Smooth muscle cell (in vitro differentiated cells): Measurements from ENCODE around the gene CT45A9. TPM values are rescaled to one million over a fixed set of nuclear protein-coding genes. Genes with fewer than 3 reads are reported as not detected.
"Not testable (repeated sequence)": the region's sequence is repeated elsewhere in the genome, so short reads cannot be mapped to it uniquely, and the experiment has no call there.

Source experiments
- DNase-seq: peaks from one replicate; lab custom pipeline; 2025; ENCODE audit not compliant: unreplicated experiment; lab: John Stamatoyannopoulos, UW
- H2AFZ ChIP-seq: fragments of 200-600 bp; sonication (generic); 2 replicates; pipeline ENCODE4 v1.6.0; 2016; ENCODE audit warnings: antibody characterized with exemption, low read depth, mild to moderate bottlenecking
- H3F3A ChIP-seq: fragments of 200-600 bp; sonication (generic); 2 replicates; pipeline ENCODE4 v1.6.0; 2017; ENCODE audit warnings: antibody characterized with exemption, low read depth
- H3K27ac ChIP-seq: fragments of 200-600 bp; sonication (generic); 2 replicates; pipeline ENCODE4 v1.5.1; 2016; ENCODE audit warnings: low read depth, mild to moderate bottlenecking
- H3K27me3 ChIP-seq: fragments of 200-600 bp; sonication (generic); 2 replicates; pipeline ENCODE4 v1.6.1; 2016; ENCODE audit warnings: low read depth, mild to moderate bottlenecking
- H3K36me3 ChIP-seq: fragments of 200-600 bp; sonication (generic); 2 replicates; pipeline ENCODE4 v1.5.1; 2016; ENCODE audit warnings: low read depth
- H3K4me1 ChIP-seq: fragments of 200-600 bp; sonication (generic); 2 replicates; pipeline ENCODE4 v1.5.1; 2016; ENCODE audit warnings: low read depth
- H3K4me2 ChIP-seq: fragments of 200-600 bp; sonication (generic); 2 replicates; pipeline ENCODE4 v1.6.0; 2016; ENCODE audit warnings: mild to moderate bottlenecking
- H3K4me3 ChIP-seq: fragments of 200-600 bp; sonication (generic); 2 replicates; pipeline ENCODE4 v1.5.1; 2016; ENCODE audit warnings: mild to moderate bottlenecking
- H3K79me2 ChIP-seq: fragments of 200-600 bp; sonication (generic); 2 replicates; pipeline ENCODE4 v1.6.0; 2016; ENCODE audit warnings: low read depth, mild to moderate bottlenecking
- H3K9ac ChIP-seq: fragments of 200-600 bp; sonication (generic); 2 replicates; pipeline ENCODE4 v1.6.0; 2016; ENCODE audit warnings: low read depth
- H3K9me3 ChIP-seq: fragments of 200-600 bp; sonication (generic); replicated peaks from 2 replicates; pipeline ENCODE4 v1.5.1; 2016; ENCODE audit warnings: low read depth
- H4K20me1 ChIP-seq: fragments of 200-600 bp; sonication (generic); 2 replicates; pipeline ENCODE4 v1.6.0; 2016; ENCODE audit warnings: low read depth
- CTCF ChIP-seq: fragments of 200-600 bp; sonication (generic); IDR thresholded peaks from 2 replicates; pipeline ENCODE4 v1.5.1; 2017; ENCODE audit warnings: borderline replicate concordance, mild to moderate bottlenecking, antibody characterized with exemption; ENCODE audit not compliant: insufficient read depth, poor library complexity, severe bottlenecking
- WGBS: methylation state at CpG from one replicate; pipeline ENCODE4 v1.1.7; 2016; ENCODE audit warnings: low lambda C conversion rate; 5-methylcytosine and 5-hydroxymethylcytosine counted together
- polyA plus RNA-seq: library from polyadenylated mRNA; unstranded; fragments of >200 nt; fragmentation: Nextera tagmentation; extraction: Ambion mirVana; gene quantifications from 2 replicates; pipeline ENCODE4 v1.2.1, GENCODE V29; 2016
- total RNA-seq: library from RNA; depleted of rRNA; stranded (reverse); fragments of >200 nt; gene quantifications from 2 replicates; pipeline ENCODE4 v1.2.3, GENCODE V29; 2014

Gene CT45A9
- total and polyA plus RNA-seq, 2 experiments from 2014 or later = not detected

GRCh38 chrX:135892781-135893180 lies 21.2 kb upstream of the CT45A9 start:
- no peaks in the 10 kb centered on the region for H4K20me1 ChIP-seq
- H3K27me3 ChIP-seq = no peaks in the 10 kb centered on the region
- no peaks in the 10 kb centered on the region for H3K79me2 ChIP-seq
- H3K36me3 ChIP-seq = no peaks in the 10 kb centered on the region
- H3F3A ChIP-seq = no peaks in the 10 kb centered on the region
- no peak for DNase-seq
- no peak for TF ChIP-seq CTCF
- 85% methylated on average over 11 of the region's 11 CpGs for WGBS
- H3K27ac ChIP-seq = no peak overlapping the region
- H3K4me1 ChIP-seq = no peaks in the 10 kb centered on the region
- no peak overlapping the region for H2AFZ ChIP-seq
- H3K9me3 ChIP-seq = no peaks in the 10 kb centered on the region
- H3K4me3 ChIP-seq = no peak overlapping the region
- H3K4me2 ChIP-seq = no peak overlapping the region
- H3K9ac ChIP-seq = no peak overlapping the region

GRCh38 chrX:135890087-135890585 lies 18.5 kb upstream of the CT45A9 start:
- Histone ChIP-seq H3K27me3 (no peaks in the 10 kb centered on the region), H3K27ac (no peak overlapping the region), H3K9ac (no peak overlapping the region), H3F3A (no peaks in the 10 kb centered on the region), H3K4me2 (no peak overlapping the region), H4K20me1 (no peaks in the 10 kb centered on the region), H3K4me3 (no peak overlapping the region), H3K9me3 (no peaks in the 10 kb centered on the region), H2AFZ (no peak overlapping the region), H3K4me1 (no peaks in the 10 kb centered on the region), H3K36me3 (no peaks in the 10 kb centered on the region), H3K79me2 (no peaks in the 10 kb centered on the region)
- WGBS = 87% methylated on average over 14 of the region's 14 CpGs
- no peak for TF ChIP-seq CTCF
- no peak for DNase-seq

GRCh38 chrX:135888976-135889375 lies 17.4 kb upstream of the CT45A9 start:
- H3K27ac ChIP-seq, H4K20me1 ChIP-seq, H2AFZ ChIP-seq, H3F3A ChIP-seq, H3K9me3 ChIP-seq, H3K9ac ChIP-seq, H3K4me3 ChIP-seq, H3K27me3 ChIP-seq, H3K4me2 ChIP-seq, H3K36me3 ChIP-seq, H3K79me2 ChIP-seq, DNase-seq, H3K4me1 ChIP-seq: not testable (repeated sequence)
- 64% methylated on average over 11 of the region's 15 CpGs for WGBS

- H3K9ac ChIP-seq, H3K4me2 ChIP-seq, H3K79me2 ChIP-seq, H3K4me1 ChIP-seq, H3K9me3 ChIP-seq, H4K20me1 ChIP-seq, H2AFZ ChIP-seq, H3F3A ChIP-seq, H3K4me3 ChIP-seq, H3K27ac ChIP-seq, DNase-seq, H3K36me3 ChIP-seq, H3K27me3 ChIP-seq: not testable (repeated sequence)
- 84% methylated on average over 14 of the region's 18 CpGs for WGBS
Observed at GRCh38 chrX:135888230-135888629, 16.6 kb upstream of the CT45A9 start.

GRCh38 chrX:135882741-135883140 lies 11.1 kb upstream of the CT45A9 start:
- H3K4me2 ChIP-seq, H3K27me3 ChIP-seq, H3K27ac ChIP-seq, H3K79me2 ChIP-seq, H3K4me3 ChIP-seq, DNase-seq, H3K4me1 ChIP-seq, H2AFZ ChIP-seq, H3K9me3 ChIP-seq, H3K36me3 ChIP-seq, H3K9ac ChIP-seq, H4K20me1 ChIP-seq, H3F3A ChIP-seq: not testable (repeated sequence)
- WGBS = 64% methylated on average over 4 of the region's 5 CpGs

- not testable (repeated sequence) for H4K20me1 ChIP-seq, DNase-seq, H3K4me3 ChIP-seq, H3K27ac ChIP-seq, H3K4me1 ChIP-seq, H3K79me2 ChIP-seq, H3K36me3 ChIP-seq, H2AFZ ChIP-seq, H3F3A ChIP-seq, H3K9me3 ChIP-seq, H3K9ac ChIP-seq, H3K27me3 ChIP-seq, H3K4me2 ChIP-seq
- no CpG with 5 or more reads among the region's 17 CpGs for WGBS
Observed at GRCh38 chrX:135854438-135854837, 17.2 kb downstream of the CT45A9 start, which contains the start of gene CT45A8. TSS of gene CT45A8 (minus strand) at chrX:135854538. CDS start at chrX:135850783, 3,755 bp downstream.

GRCh38 chrX:135837180-135837579 lies 34.4 kb downstream of the CT45A9 start, which contains the start of gene CT45A7:
TSS of gene CT45A7 (minus strand) at chrX:135837280. CDS start at chrX:135833533, 3,747 bp downstream.
- H4K20me1 ChIP-seq, H3K9ac ChIP-seq, H3K27ac ChIP-seq, H3K36me3 ChIP-seq, DNase-seq, H3K79me2 ChIP-seq, H3K4me1 ChIP-seq, H3K4me2 ChIP-seq, H3K27me3 ChIP-seq, H2AFZ ChIP-seq, H3F3A ChIP-seq, H3K4me3 ChIP-seq, H3K9me3 ChIP-seq: not testable (repeated sequence)
- no CpG with 5 or more reads among the region's 17 CpGs for WGBS
